Measurements from ENCODE around the gene PRR27. TPM values are rescaled to one million over a fixed set of nuclear protein-coding genes. Genes with fewer than 3 reads are reported as not detected.

The PRR27 gene
- total RNA-seq (2014; rRNA removed; shearing (Covaris generic)): not detected in 2 replicates

GRCh38 chr4:70153937-70154336, at the start of gene PRR27:
Gene PRR27 (plus strand): TSS chr4:70154237. CDS start chr4:70154376, 139 bp downstream.
- DNase-seq (ENCODE audit: low read depth): no peak

GRCh38 chr4:70110917-70111316, 43.1 kb upstream of the PRR27 start:
- no peak for DNase-seq (ENCODE audit: low read depth)

GRCh38 chr4:70113656-70114055, 40.4 kb upstream of the PRR27 start:
- DNase-seq (ENCODE audit: low read depth): no peak

- DNase-seq (ENCODE audit: low read depth): no peak
Observed at GRCh38 chr4:70114096-70114495, 39.9 kb upstream of the PRR27 start.

- DNase-seq (ENCODE audit: low read depth): no peak
Observed at GRCh38 chr4:70120323-70120722, 33.7 kb upstream of the PRR27 start.

- DNase-seq (ENCODE audit: low read depth): no peak
Observed at GRCh38 chr4:70133473-70133872, 20.6 kb upstream of the PRR27 start.

GRCh38 chr4:70138751-70139150, 15.3 kb upstream of the PRR27 start:
- DNase-seq (ENCODE audit: low read depth): no peak

GRCh38 chr4:70151271-70151670, 2.8 kb upstream of the PRR27 start:
- DNase-seq (ENCODE audit: low read depth): no peak

- DNase-seq (ENCODE audit: low read depth): no peak
Observed at GRCh38 chr4:70152088-70152487, 1.9 kb upstream of the PRR27 start.

- DNase-seq (ENCODE audit: low read depth): no peak
Observed at GRCh38 chr4:70158576-70158975, 4.5 kb downstream of the PRR27 start.

- no peak for DNase-seq (ENCODE audit: low read depth)
Observed at GRCh38 chr4:70177090-70177489, 23.1 kb downstream of the PRR27 start.

- DNase-seq (ENCODE audit: low read depth): no peak
Observed at GRCh38 chr4:70178075-70178660, 24.1 kb downstream of the PRR27 start.

- DNase-seq (ENCODE audit: low read depth): no peak
Observed at GRCh38 chr4:70179811-70180210, 25.8 kb downstream of the PRR27 start.

- DNase-seq (ENCODE audit: low read depth): no peak
Observed at GRCh38 chr4:70181864-70182263, 27.8 kb downstream of the PRR27 start.

- no peak for DNase-seq (ENCODE audit: low read depth)
Observed at GRCh38 chr4:70182517-70183167, 28.6 kb downstream of the PRR27 start.

- DNase-seq (ENCODE audit: low read depth): no peak
Observed at GRCh38 chr4:70183168-70183939, 29.3 kb downstream of the PRR27 start.

- DNase-seq (ENCODE audit: low read depth): no peak
Observed at GRCh38 chr4:70183940-70184246, 29.9 kb downstream of the PRR27 start.

GRCh38 chr4:70187216-70187615, 33.2 kb downstream of the PRR27 start:
- DNase-seq (ENCODE audit: low read depth): no peak

GRCh38 chr4:70190579-70190978, 36.5 kb downstream of the PRR27 start:
- no peak for DNase-seq (ENCODE audit: low read depth)

- no peak for DNase-seq (ENCODE audit: low read depth)
Observed at GRCh38 chr4:70191647-70192046, 37.6 kb downstream of the PRR27 start.

- DNase-seq (ENCODE audit: low read depth): no peak
Observed at GRCh38 chr4:70192895-70193294, 38.9 kb downstream of the PRR27 start.

GRCh38 chr4:70195425-70195824, 41.4 kb downstream of the PRR27 start, which contains the start of gene ODAM:
Gene ODAM (plus strand): TSS chr4:70195725. CDS start chr4:70196544, 819 bp downstream.
- no peak for DNase-seq (ENCODE audit: low read depth)

GRCh38 chr4:70196857-70197256, 42.8 kb downstream of the PRR27 start:
- DNase-seq (ENCODE audit: low read depth): no peak

Data from RPMI7951 (cell line).